Testis (tissue), 2 donors: ENCODE data around the gene SARS2.

Experiments
- CTCF ChIP-seq, 3 experiments: fragments of 450-650 bp in 2 of 3; fragments of 200-600 bp in 1 of 3; sonication (generic) in 1 of 3; IDR thresholded peaks; one replicate each; pipeline ENCODE4 v1.5.1; 2016 to 2019; ENCODE audit warnings: antibody characterized with exemption in 3 of 3, mild to moderate bottlenecking in 2 of 3, moderate library complexity in 1 of 3
- POLR2A ChIP-seq: fragments of 450-650 bp; IDR thresholded peaks from one replicate; pipeline ENCODE4 v1.6.1; 2017; ENCODE audit warnings: antibody characterized with exemption, mild to moderate bottlenecking, moderate library complexity

- no peak for TF ChIP-seq CTCF (IDR thresholded peaks at IDR 0.05)
- no peak for TF ChIP-seq POLR2A
These were observed 11.4 kb upstream of the SARS2 start for GRCh38 chr19:38941979-38942378.
